ENCODE measurements around the gene GLIS2.

DNA sequence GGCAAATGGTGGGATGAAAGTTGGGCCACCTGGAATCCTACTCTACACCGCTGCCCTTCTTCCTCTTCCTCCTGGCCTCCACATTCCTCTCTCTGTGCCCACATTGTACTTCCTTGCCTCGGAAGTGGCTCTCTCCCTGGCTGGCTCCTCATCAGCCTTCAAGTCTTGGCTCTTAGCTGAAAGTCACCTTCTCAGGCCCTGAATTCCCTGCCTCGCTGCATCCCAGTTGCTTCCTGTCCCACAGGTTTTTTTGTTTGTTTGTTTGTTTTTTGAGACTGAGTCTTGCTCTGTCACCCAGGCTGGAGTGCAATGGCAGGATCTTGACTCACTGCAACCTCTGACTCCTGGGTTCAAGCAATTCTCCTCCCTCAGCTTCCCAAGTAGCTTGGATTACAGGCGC lies 37.8 kb downstream of the GLIS2 start:
- TF ChIP-seq, protein P1, sequence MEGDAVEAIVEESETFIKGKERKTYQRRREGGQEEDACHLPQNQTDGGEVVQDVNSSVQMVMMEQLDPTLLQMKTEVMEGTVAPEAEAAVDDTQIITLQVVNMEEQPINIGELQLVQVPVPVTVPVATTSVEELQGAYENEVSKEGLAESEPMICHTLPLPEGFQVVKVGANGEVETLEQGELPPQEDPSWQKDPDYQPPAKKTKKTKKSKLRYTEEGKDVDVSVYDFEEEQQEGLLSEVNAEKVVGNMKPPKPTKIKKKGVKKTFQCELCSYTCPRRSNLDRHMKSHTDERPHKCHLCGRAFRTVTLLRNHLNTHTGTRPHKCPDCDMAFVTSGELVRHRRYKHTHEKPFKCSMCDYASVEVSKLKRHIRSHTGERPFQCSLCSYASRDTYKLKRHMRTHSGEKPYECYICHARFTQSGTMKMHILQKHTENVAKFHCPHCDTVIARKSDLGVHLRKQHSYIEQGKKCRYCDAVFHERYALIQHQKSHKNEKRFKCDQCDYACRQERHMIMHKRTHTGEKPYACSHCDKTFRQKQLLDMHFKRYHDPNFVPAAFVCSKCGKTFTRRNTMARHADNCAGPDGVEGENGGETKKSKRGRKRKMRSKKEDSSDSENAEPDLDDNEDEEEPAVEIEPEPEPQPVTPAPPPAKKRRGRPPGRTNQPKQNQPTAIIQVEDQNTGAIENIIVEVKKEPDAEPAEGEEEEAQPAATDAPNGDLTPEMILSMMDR (conservative IDR thresholded peaks at IDR 0.05; ENCODE audit: low read depth, low read length) = no peak
- no peak for TF ChIP-seq EZH2phosphoT487 (IDR thresholded peaks at IDR 0.05; ENCODE audit: borderline replicate concordance, low read length)
